ENCODE data around the gene CDC5L. TPM values are rescaled to one million over a fixed set of nuclear protein-coding genes. Genes with fewer than 3 reads are reported as not detected.

The CDC5L gene
- total RNA-seq, 1 donor = 27.2 TPM

DNA sequence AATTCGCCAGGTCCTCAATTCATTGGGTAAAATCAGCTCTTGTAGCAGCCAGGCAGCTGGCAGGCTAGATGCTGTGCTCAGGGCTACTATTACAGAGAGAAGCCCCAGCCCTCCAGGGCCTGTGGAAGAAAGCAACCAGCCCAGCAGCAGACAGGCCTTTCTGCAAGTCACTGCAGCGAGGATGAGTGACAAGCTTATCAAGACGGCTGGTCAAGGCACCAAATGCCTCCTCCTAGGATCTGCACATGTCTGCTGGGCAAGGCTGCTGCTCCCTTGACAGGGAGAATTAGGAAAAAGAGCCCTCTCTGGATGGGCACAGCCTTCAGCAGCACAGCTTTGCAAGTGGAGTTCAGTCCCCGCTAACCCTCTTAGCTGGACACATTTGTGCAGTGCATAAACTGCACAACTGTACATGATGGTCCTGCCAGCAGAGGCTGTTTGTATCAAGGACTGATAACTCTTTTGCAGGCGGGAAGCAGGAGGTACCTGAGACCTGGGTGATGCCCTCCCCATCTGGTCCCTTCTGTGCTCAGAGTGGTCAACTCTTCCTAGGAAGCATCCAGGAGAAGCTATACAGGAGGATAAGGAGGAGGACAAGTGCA lies 89.9 kb downstream of the CDC5L start:
- no peak for DNase-seq (ENCODE audit: low read depth)
- no peak overlapping the region for H3K4me3 ChIP-seq (ENCODE audit: low read depth, low read length)
- TF ChIP-seq, protein P1, sequence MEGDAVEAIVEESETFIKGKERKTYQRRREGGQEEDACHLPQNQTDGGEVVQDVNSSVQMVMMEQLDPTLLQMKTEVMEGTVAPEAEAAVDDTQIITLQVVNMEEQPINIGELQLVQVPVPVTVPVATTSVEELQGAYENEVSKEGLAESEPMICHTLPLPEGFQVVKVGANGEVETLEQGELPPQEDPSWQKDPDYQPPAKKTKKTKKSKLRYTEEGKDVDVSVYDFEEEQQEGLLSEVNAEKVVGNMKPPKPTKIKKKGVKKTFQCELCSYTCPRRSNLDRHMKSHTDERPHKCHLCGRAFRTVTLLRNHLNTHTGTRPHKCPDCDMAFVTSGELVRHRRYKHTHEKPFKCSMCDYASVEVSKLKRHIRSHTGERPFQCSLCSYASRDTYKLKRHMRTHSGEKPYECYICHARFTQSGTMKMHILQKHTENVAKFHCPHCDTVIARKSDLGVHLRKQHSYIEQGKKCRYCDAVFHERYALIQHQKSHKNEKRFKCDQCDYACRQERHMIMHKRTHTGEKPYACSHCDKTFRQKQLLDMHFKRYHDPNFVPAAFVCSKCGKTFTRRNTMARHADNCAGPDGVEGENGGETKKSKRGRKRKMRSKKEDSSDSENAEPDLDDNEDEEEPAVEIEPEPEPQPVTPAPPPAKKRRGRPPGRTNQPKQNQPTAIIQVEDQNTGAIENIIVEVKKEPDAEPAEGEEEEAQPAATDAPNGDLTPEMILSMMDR (IDR thresholded peaks at IDR 0.05; ENCODE audit: insufficient read depth, low read length) = no peak

DNA sequence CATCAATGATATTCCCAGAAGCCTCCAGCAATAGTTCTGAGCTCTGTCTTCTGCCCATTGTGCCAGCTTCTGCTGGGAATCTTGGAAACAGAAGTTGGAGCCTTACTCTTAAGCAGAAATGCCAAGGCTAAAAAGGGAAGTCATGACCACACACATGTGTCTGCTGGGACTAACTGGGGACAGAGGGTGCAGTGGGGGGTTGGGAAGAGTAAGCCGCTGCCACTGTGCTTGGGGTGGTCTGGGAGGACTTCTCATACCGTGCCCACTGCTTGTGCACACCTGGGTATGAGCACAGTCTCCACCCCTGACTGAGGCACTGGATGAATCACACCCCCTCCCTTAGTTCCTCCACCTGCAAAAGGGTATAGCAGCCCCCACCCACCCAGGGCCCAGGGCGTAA lies 90.7 kb downstream of the CDC5L start:
- TF ChIP-seq, protein P1 (IDR thresholded peaks at IDR 0.05; ENCODE audit: insufficient read depth, low read length) = no peak
- no peak overlapping the region for H3K4me3 ChIP-seq (ENCODE audit: low read depth, low read length)
- DNase-seq (ENCODE audit: low read depth) = no peak

DNA sequence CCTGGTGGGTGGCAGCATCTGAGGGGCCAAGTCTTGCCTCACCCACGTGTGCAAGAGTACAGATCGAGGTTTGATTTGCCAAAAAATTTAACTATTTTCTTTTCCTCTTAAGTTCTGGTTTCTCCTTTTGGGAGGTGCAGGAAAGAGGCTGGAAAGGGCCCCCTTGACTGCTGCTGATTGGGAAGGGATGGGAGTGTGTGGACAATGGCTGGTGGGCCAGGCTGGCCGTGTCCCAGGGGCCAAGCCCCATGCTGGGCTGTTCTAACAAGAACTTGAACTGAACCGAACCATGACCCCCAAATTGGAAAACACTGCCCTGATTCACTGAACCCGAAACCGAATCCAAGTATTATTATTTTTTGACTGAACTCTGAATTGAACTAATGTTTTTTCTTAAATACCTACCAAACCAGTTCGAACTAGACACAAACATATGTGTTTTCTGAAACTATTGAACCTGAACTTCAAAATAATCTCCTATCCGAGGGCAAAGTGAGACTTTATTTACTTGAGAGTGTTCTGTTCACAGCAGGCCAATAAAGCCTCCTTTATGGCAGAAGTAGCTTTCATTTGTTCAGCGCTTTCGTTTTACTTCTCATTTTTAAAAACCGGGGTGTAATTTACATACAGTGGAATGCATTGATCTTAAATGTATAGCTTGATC lies 91.2 kb downstream of the CDC5L start:
- TF ChIP-seq, protein P1 (IDR thresholded peaks at IDR 0.05; ENCODE audit: insufficient read depth, low read length) = no peak
- no peak overlapping the region for H3K4me3 ChIP-seq (ENCODE audit: low read depth, low read length)
- DNase-seq (ENCODE audit: low read depth) = no peak

DNA sequence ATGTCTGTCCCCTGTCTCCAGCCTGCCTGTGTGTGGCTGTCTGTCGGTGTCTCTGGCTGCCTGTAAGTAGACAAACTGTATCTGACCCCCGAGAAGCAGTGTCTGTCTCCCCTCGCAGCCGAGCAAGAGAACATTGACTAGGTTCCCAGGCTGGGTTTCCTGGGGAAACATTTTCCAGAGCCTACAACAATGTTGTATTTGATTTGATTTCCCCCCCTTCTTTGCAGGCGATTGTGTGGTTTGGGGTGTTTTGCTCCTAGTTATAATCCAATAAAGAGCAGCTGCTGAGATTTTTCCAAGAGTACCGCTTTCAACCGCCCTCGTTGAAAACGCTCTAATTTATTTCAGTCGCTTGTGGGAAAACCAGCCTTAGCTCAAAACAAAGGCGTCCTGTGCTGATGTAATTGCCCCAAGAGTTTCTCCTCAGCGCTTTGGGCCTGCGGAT lies 92.6 kb downstream of the CDC5L start:
- TF ChIP-seq, protein P1 (IDR thresholded peaks at IDR 0.05; ENCODE audit: insufficient read depth, low read length) = no peak
- no peak overlapping the region for H3K4me3 ChIP-seq (ENCODE audit: low read depth, low read length)
- no peak for DNase-seq (ENCODE audit: low read depth)

DNA sequence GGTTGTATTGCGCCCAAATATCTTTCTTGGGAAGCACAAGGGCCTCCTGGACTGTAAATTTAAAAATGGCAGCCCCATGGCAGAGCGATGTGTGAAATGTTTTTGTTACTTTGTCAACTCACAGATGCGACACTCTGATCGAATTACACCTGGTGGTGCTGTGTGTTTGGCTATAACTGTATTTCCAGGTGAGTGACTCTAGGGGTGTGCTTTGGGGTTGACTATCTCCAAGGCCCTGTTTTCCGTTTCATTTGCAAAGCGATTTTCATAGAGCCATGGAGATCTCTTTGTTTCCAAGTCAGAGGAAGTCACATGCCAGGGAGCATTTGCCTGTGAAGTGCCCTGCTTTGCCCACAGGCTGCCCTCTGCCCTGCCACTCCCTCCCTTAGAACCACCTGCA lies 93.5 kb downstream of the CDC5L start:
- no peak overlapping the region for H3K4me3 ChIP-seq (ENCODE audit: low read depth, low read length)
- DNase-seq (ENCODE audit: low read depth) = no peak
- TF ChIP-seq, protein P1 (IDR thresholded peaks at IDR 0.05; ENCODE audit: insufficient read depth, low read length) = no peak

DNA sequence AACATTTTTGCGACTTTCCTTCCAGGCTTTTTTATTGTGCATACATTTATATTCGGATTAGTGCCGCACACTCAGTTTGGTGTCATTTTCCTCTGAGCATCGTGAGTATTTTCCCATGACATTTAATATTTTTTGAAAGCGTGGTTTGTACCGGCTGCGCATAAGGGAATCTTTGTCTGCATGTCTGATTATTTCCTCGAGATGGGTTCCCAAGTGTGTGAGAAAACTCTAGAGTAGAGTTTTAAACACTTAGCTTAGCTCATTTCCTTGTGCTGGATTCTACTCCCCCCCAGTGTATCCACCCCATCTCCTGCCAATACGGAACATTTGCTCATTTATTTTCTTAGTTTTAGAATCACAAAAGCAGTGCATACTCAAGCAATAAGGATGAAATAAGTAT lies 94.3 kb downstream of the CDC5L start:
- no peak for DNase-seq (ENCODE audit: low read depth)

More for the DNA sequence above, 94.3 kb downstream of the CDC5L start:
- TF ChIP-seq, protein P1 (IDR thresholded peaks at IDR 0.05; ENCODE audit: insufficient read depth, low read length) = no peak
- H3K4me3 ChIP-seq (ENCODE audit: low read depth, low read length) = no peak overlapping the region
